CD14-positive monocyte (primary cell): ENCODE results near the gene INPP4B. TPM values are rescaled to one million over a fixed set of nuclear protein-coding genes. Genes with fewer than 3 reads are reported as not detected.

Experiments
- DNase-seq, 3 donors: peaks; one replicate each; pipeline ENCODE4 v3.0.0-alpha.2; 2011 to 2022
- H2AFZ ChIP-seq: 2 replicates; pipeline ENCODE4 v1.6.0; 2012; ENCODE audit warnings: mild to moderate bottlenecking, low read depth, low read length, inconsistent platforms; ENCODE audit not compliant: insufficient read depth, poor library complexity, severe bottlenecking
- H3K27ac ChIP-seq, 2 donors: 1 replicate in 1 of 2; 2 replicates in 1 of 2; pipeline ENCODE4 v1.5.1; 2012 to 2013; ENCODE audit warnings: low read length in 2 of 2, control low read depth in 1 of 2, inconsistent platforms in 1 of 2, low read depth in 1 of 2, mild to moderate bottlenecking in 1 of 2
- H3K27me3 ChIP-seq, 2 donors: one replicate each; pipeline versions ENCODE4 v1.6.0 to v1.6.1; 2011 to 2013; ENCODE audit warnings: low read length in 2 of 2; ENCODE audit not compliant: control insufficient read depth in 2 of 2, insufficient read depth in 2 of 2
- H3K36me3 ChIP-seq, 2 donors: replicated peaks in 1 of 2; 1 replicate in 1 of 2; 2 replicates in 1 of 2; pipeline versions ENCODE4 v1.5.1 to v1.6.1; 2012 to 2013; ENCODE audit warnings: low read length in 2 of 2, control low read depth in 1 of 2, inconsistent platforms in 1 of 2, mild to moderate bottlenecking in 1 of 2; ENCODE audit not compliant: insufficient read depth in 2 of 2, control insufficient read depth in 1 of 2
- H3K4me1 ChIP-seq, 2 donors: 1 replicate in 1 of 2; 2 replicates in 1 of 2; pipeline versions ENCODE4 v1.5.1 to v1.6.1; 2012 to 2013; ENCODE audit warnings: low read length in 2 of 2, control low read depth in 1 of 2, inconsistent platforms in 1 of 2, mild to moderate bottlenecking in 1 of 2, moderate library complexity in 1 of 2; ENCODE audit not compliant: insufficient read depth in 2 of 2, control insufficient read depth in 1 of 2
- H3K4me2 ChIP-seq: replicated peaks from 2 replicates; pipeline ENCODE3; 2012; ENCODE audit warnings: low read length, moderate library complexity, mild to moderate bottlenecking; ENCODE audit not compliant: poor library complexity, severe bottlenecking; ENCODE audit errors: extremely low read depth
- H3K4me3 ChIP-seq, 3 experiments: fragments of 200-600 bp in 1 of 3; sonication (generic) in 1 of 3; replicated peaks in 1 of 3; 1 replicate in 2 of 3; 2 replicates in 1 of 3; pipeline ENCODE4 v1.5.1; 2011 to 2013; ENCODE audit warnings: low read length in 3 of 3, mild to moderate bottlenecking in 3 of 3, control low read depth in 2 of 3, low read depth in 2 of 3, inconsistent platforms in 1 of 3, moderate library complexity in 1 of 3
- H3K79me2 ChIP-seq: 2 replicates; pipeline ENCODE4 v1.6.0; 2012; ENCODE audit warnings: mild to moderate bottlenecking, control low read depth, inconsistent platforms, low read length, moderate library complexity; ENCODE audit not compliant: insufficient read depth
- H3K9ac ChIP-seq: 2 replicates; pipeline ENCODE4 v1.6.0; 2017; ENCODE audit warnings: low read length, mild to moderate bottlenecking; ENCODE audit not compliant: insufficient read depth, poor library complexity, severe bottlenecking
- H3K9me3 ChIP-seq, 2 donors: replicated peaks in 1 of 2; 1 replicate in 1 of 2; 2 replicates in 1 of 2; pipeline versions ENCODE4 v1.5.1 to v1.6.1; 2012 to 2013; ENCODE audit warnings: low read length in 2 of 2, control low read depth in 1 of 2; ENCODE audit not compliant: control insufficient read depth in 1 of 2, insufficient read depth in 1 of 2
- H4K20me1 ChIP-seq: 2 replicates; pipeline ENCODE4 v1.6.0; 2012; ENCODE audit warnings: mild to moderate bottlenecking, low read length, control low read depth, moderate library complexity; ENCODE audit not compliant: insufficient read depth
- H3K27ac Mint-ChIP-seq, 7 donors: one replicate each; pipeline ENCODE4 v1.8.0; 2020; ENCODE audit warnings: mild to moderate bottlenecking in 7 of 7, mixed read lengths in 7 of 7, moderate library complexity in 6 of 7, inconsistent platforms in 2 of 7
- H3K27me3 Mint-ChIP-seq, 3 donors: one replicate each; pipeline ENCODE4 v1.8.0; 2021 to 2022; ENCODE audit warnings: low read depth in 3 of 3, mild to moderate bottlenecking in 3 of 3, mixed read lengths in 3 of 3, moderate library complexity in 3 of 3, inconsistent platforms in 1 of 3
- H3K36me3 Mint-ChIP-seq, 2 donors: one replicate each; pipeline ENCODE4 v1.8.0; 2020; ENCODE audit warnings: mixed read lengths in 2 of 2, inconsistent platforms in 1 of 2, mild to moderate bottlenecking in 1 of 2
- H3K4me1 Mint-ChIP-seq: one replicate; pipeline ENCODE4 v1.8.0; 2020; ENCODE audit warnings: mild to moderate bottlenecking, mixed read lengths
- H3K4me3 Mint-ChIP-seq, 2 donors: one replicate each; pipeline ENCODE4 v1.8.0; 2020; ENCODE audit warnings: mild to moderate bottlenecking in 2 of 2, mixed read lengths in 2 of 2, moderate library complexity in 1 of 2
- H3K9me3 Mint-ChIP-seq, 7 donors: one replicate each; pipeline ENCODE4 v1.8.0; 2020 to 2022; ENCODE audit warnings: mixed read lengths in 7 of 7, mild to moderate bottlenecking in 6 of 7, moderate library complexity in 6 of 7, inconsistent platforms in 2 of 7
- CTCF ChIP-seq: fragments of 200-600 bp; IDR thresholded peaks from one replicate; pipeline ENCODE4 v1.8.0; 2022; ENCODE audit warnings: antibody characterized with exemption, mild to moderate bottlenecking
- WGBS: methylation state at CpG from one replicate; pipeline ENCODE4 v1.1.5; 2013; ENCODE audit warnings: missing lambda C conversion rate; ENCODE audit not compliant: insufficient coverage; 5-methylcytosine and 5-hydroxymethylcytosine counted together
- intact Hi-C, 2 donors: fragments of 100-400 bp; cut with micrococcal nuclease; formaldehyde crosslinking; loops; one replicate each; pipeline versions ENCODE4 v1.15.0 to v1.15.1; 2023
- polyA plus RNA-seq, 3 donors: library from polyadenylated mRNA; depleted of rRNA in 1 of 3; unstranded in 2 of 3; stranded (reverse) in 1 of 3; fragments of 300-500 nt in 2 of 3; fragments of >200 nt in 1 of 3; fragmentation: Illumina TruSeq in 2 of 3; gene quantifications; 1 replicate in 2 of 3; 2 replicates in 1 of 3; pipeline ENCODE4 v1.2.3, GENCODE V29; 2012 to 2021

The INPP4B gene
- polyA plus RNA-seq, 3 donors, result 0.13 to 0.38 (median 0.22) TPM

- no peak overlapping the region for H3K4me3 Mint-ChIP-seq
Measured at GRCh38 chr4:142727149-142727548, 119.0 kb downstream of the INPP4B start.

GRCh38 chr4:142725886-142726285 is 120.2 kb downstream of the INPP4B start:
- Mint-ChIP-seq H3K9me3 (no peaks in the 10 kb centered on the region), H3K4me3 (no peak overlapping the region), H3K36me3 (no peaks in the 10 kb centered on the region), H3K4me1 (no peaks in the 10 kb centered on the region), H3K27ac (no peak overlapping the region), H3K27me3 (peaks cover 0 to 2% (median 0%) of the 10 kb centered on the region in 3 donors)
- no peak overlapping the region for H3K4me3 ChIP-seq
- H2AFZ ChIP-seq, result no peak overlapping the region
- H3K79me2 ChIP-seq, result no peaks in the 10 kb centered on the region
- WGBS, result no CpG with 5 or more reads among the region's 2 CpGs
- intact Hi-C loops, result no loop called here
- no peaks in the 10 kb centered on the region for H3K9me3 ChIP-seq
- H3K27ac ChIP-seq, result no peak overlapping the region
- no peaks in the 10 kb centered on the region for H4K20me1 ChIP-seq
- no peaks in the 10 kb centered on the region for H3K27me3 ChIP-seq
- DNase-seq, result no peak
- H3K36me3 ChIP-seq, result no peaks in the 10 kb centered on the region
- no peak overlapping the region for H3K4me2 ChIP-seq
- no peak for TF ChIP-seq CTCF
- no peak overlapping the region for H3K9ac ChIP-seq
- H3K4me1 ChIP-seq, result no peaks in the 10 kb centered on the region

More at GRCh38 chr4:142727149-142727548, 119.0 kb downstream of the INPP4B start:
- no peaks in the 10 kb centered on the region for H3K9me3 ChIP-seq
- no peaks in the 10 kb centered on the region for H3K4me1 Mint-ChIP-seq
- H3K4me2 ChIP-seq, result no peak overlapping the region
- DNase-seq, result no peak
- no peak overlapping the region for H3K9ac ChIP-seq
- H3K4me1 ChIP-seq, result no peaks in the 10 kb centered on the region
- no peaks in the 10 kb centered on the region for H3K79me2 ChIP-seq
- H3K9me3 Mint-ChIP-seq, result no peaks in the 10 kb centered on the region
- H3K4me3 ChIP-seq, result no peak overlapping the region
- no peak overlapping the region for H2AFZ ChIP-seq
- H3K27ac ChIP-seq, result no peak overlapping the region
- no peak for TF ChIP-seq CTCF
- H3K27me3 ChIP-seq, result no peaks in the 10 kb centered on the region
- WGBS, result no CpG with 5 or more reads among the region's 3 CpGs
- H3K27ac Mint-ChIP-seq, result no peak overlapping the region
- H4K20me1 ChIP-seq, result no peaks in the 10 kb centered on the region
- intact Hi-C loops, result no loop called here
- H3K27me3 Mint-ChIP-seq, result peaks cover 0 to 2% (median 1%) of the 10 kb centered on the region in 3 donors
- H3K36me3 Mint-ChIP-seq, result no peaks in the 10 kb centered on the region
- no peaks in the 10 kb centered on the region for H3K36me3 ChIP-seq
